Spinal cord (tissue), 10 donors: ENCODE data around the gene ELL. TPM values are rescaled to one million over a fixed set of nuclear protein-coding genes. Genes with fewer than 3 reads are reported as not detected.

Experiments
- DNase-seq, 6 donors: peaks; one replicate each; pipeline versions ENCODE4 v3.0.0 to v3.0.0-alpha.2; 2013 to 2015; ENCODE audit warnings: low spot score in 6 of 6, low read depth in 4 of 6
- H3K27ac ChIP-seq: one replicate; pipeline ENCODE4 v1.5.1; 2013; ENCODE audit warnings: low read depth, low read length, control low read depth
- H3K27me3 ChIP-seq: one replicate; pipeline ENCODE4 v1.6.1; 2013; ENCODE audit warnings: low read length; ENCODE audit not compliant: control insufficient read depth, insufficient read depth
- H3K36me3 ChIP-seq: one replicate; pipeline ENCODE4 v1.6.1; 2013; ENCODE audit warnings: low read length; ENCODE audit not compliant: control insufficient read depth, insufficient read depth
- H3K4me1 ChIP-seq: one replicate; pipeline ENCODE4 v1.6.1; 2013; ENCODE audit warnings: low read length; ENCODE audit not compliant: control insufficient read depth, insufficient read depth
- H3K4me3 ChIP-seq: one replicate; pipeline ENCODE4 v1.5.1; 2013; ENCODE audit warnings: low read depth, low read length, control low read depth
- H3K9me3 ChIP-seq: one replicate; pipeline ENCODE4 v1.6.1; 2013; ENCODE audit warnings: low read length; ENCODE audit not compliant: control insufficient read depth, insufficient read depth
- WGBS: methylation state at CpG from one replicate; pipeline ENCODE4 v1.1.5; 2013; ENCODE audit warnings: missing lambda C conversion rate; ENCODE audit not compliant: insufficient coverage; 5-methylcytosine and 5-hydroxymethylcytosine counted together
- polyA plus RNA-seq, 2 donors: library from polyadenylated mRNA; unstranded; fragments of 120-200 nt; gene quantifications; one replicate each; pipeline ENCODE4 v1.2.1, GENCODE V29; 2013; ENCODE audit not compliant: insufficient read length in 2 of 2
- total RNA-seq, 2 donors: library from RNA; depleted of rRNA in 1 of 2; stranded (reverse); fragments of 120-200 nt in 1 of 2; fragments of >200 nt in 1 of 2; gene quantifications; one replicate each; pipeline versions ENCODE4 v1.2.3 to v1.2.4, GENCODE V29; 2013 to 2014
- donor health status: healthy.

Gene ELL
- total and polyA plus RNA-seq, 4 donors: 7.4 to 11.6 (median 8.9) TPM

GRCh38 chr19:18520848-18521691, 800 bp downstream of the ELL start:
- Histone ChIP-seq H3K4me3 (peak overlapping the region; percentile 88), H3K27me3 (no peaks in the 10 kb centered on the region), H3K4me1 (peaks cover 30% of the 10 kb centered on the region), H3K27ac (peak overlapping the region; percentile 96), H3K9me3 (no peaks in the 10 kb centered on the region), H3K36me3 (no peaks in the 10 kb centered on the region)
- under 1% methylated on average over 37 of the region's 41 CpGs for WGBS
- DNase-seq: peak in 1 of 6 donors; percentile 31

- peak overlapping the region; percentile 96 for H3K27ac ChIP-seq
- peak in 2 of 6 donors; percentile 71 to 81 for DNase-seq
- 15% methylated on average over 12 of the region's 22 CpGs for WGBS
- no peaks in the 10 kb centered on the region for H3K27me3 ChIP-seq
- no peaks in the 10 kb centered on the region for H3K36me3 ChIP-seq
- peaks cover 38% of the 10 kb centered on the region for H3K4me1 ChIP-seq
- H3K9me3 ChIP-seq: no peaks in the 10 kb centered on the region
- H3K4me3 ChIP-seq: peak overlapping the region; percentile 88
These were observed 1.7 kb downstream of the ELL start for GRCh38 chr19:18519962-18520847.

GRCh38 chr19:18518639-18519038, 3.2 kb downstream of the ELL start:
- Histone ChIP-seq H3K27me3 (no peaks in the 10 kb centered on the region), H3K4me3 (no peak overlapping the region), H3K9me3 (no peaks in the 10 kb centered on the region), H3K36me3 (no peaks in the 10 kb centered on the region), H3K4me1 (peaks cover 48% of the 10 kb centered on the region), H3K27ac (no peak overlapping the region)
- DNase-seq: no peak
- WGBS: 94% methylated on average over 9 of the region's 9 CpGs

GRCh38 chr19:18517606-18518005, 4.3 kb downstream of the ELL start:
- DNase-seq: no peak
- no peaks in the 10 kb centered on the region for H3K27me3 ChIP-seq
- peaks cover 42% of the 10 kb centered on the region for H3K4me1 ChIP-seq
- no peaks in the 10 kb centered on the region for H3K9me3 ChIP-seq
- WGBS: 100% methylated on average over 1 of the region's 4 CpGs
- H3K4me3 ChIP-seq: no peak overlapping the region
- H3K27ac ChIP-seq: no peak overlapping the region
- H3K36me3 ChIP-seq: no peaks in the 10 kb centered on the region

- Histone ChIP-seq H3K36me3 (no peaks in the 10 kb centered on the region), H3K27ac (no peak overlapping the region), H3K4me3 (no peak overlapping the region), H3K9me3 (no peaks in the 10 kb centered on the region), H3K27me3 (no peaks in the 10 kb centered on the region), H3K4me1 (peaks cover 37% of the 10 kb centered on the region)
- 65% methylated on average over 5 of the region's 5 CpGs for WGBS
- no peak for DNase-seq
These were observed 5.9 kb downstream of the ELL start for GRCh38 chr19:18515959-18516358.

GRCh38 chr19:18514800-18515682, 6.8 kb downstream of the ELL start:
- H3K4me1 ChIP-seq: peaks cover 28% of the 10 kb centered on the region
- H3K9me3 ChIP-seq: no peaks in the 10 kb centered on the region
- H3K36me3 ChIP-seq: no peaks in the 10 kb centered on the region
- DNase-seq: peak in 2 of 6 donors; percentile 8 to 32
- WGBS: 38% methylated on average over 15 of the region's 17 CpGs
- H3K27ac ChIP-seq: no peak overlapping the region
- no peak overlapping the region for H3K4me3 ChIP-seq
- no peaks in the 10 kb centered on the region for H3K27me3 ChIP-seq

- H3K4me1 ChIP-seq: peaks cover 22% of the 10 kb centered on the region
- H3K4me3 ChIP-seq: no peak overlapping the region
- H3K27me3 ChIP-seq: no peaks in the 10 kb centered on the region
- no peaks in the 10 kb centered on the region for H3K9me3 ChIP-seq
- DNase-seq: peak in 1 of 6 donors; percentile 38
- WGBS: 53% methylated on average over 6 of the region's 11 CpGs
- H3K27ac ChIP-seq: no peak overlapping the region
- no peaks in the 10 kb centered on the region for H3K36me3 ChIP-seq
These were observed 8.0 kb downstream of the ELL start for GRCh38 chr19:18513868-18514267.

- no peak for DNase-seq
- Histone ChIP-seq H3K4me3 (no peak overlapping the region), H3K4me1 (peaks cover 46% of the 10 kb centered on the region), H3K9me3 (no peaks in the 10 kb centered on the region), H3K36me3 (peaks cover 7% of the 10 kb centered on the region), H3K27ac (no peak overlapping the region), H3K27me3 (no peaks in the 10 kb centered on the region)
- WGBS: 92% methylated on average over 6 of the region's 8 CpGs
These were observed 11.7 kb downstream of the ELL start for GRCh38 chr19:18510216-18510615.

GRCh38 chr19:18508585-18508984, 13.3 kb downstream of the ELL start:
- H3K27me3 ChIP-seq: no peaks in the 10 kb centered on the region
- no peak overlapping the region for H3K4me3 ChIP-seq
- DNase-seq: no peak
- 25% methylated on average over 4 of the region's 7 CpGs for WGBS
- H3K36me3 ChIP-seq: peaks cover 11% of the 10 kb centered on the region
- no peaks in the 10 kb centered on the region for H3K9me3 ChIP-seq
- no peak overlapping the region for H3K27ac ChIP-seq
- H3K4me1 ChIP-seq: peaks cover 52% of the 10 kb centered on the region
